Esophagus (tissue), 2 donors: ENCODE results near the gene FBXW8. TPM values are rescaled to one million over a fixed set of nuclear protein-coding genes. Genes with fewer than 3 reads are reported as not detected.

Experiments
- H3K27ac ChIP-seq, 2 donors: one replicate each; pipeline ENCODE4 v1.5.1; 2013; ENCODE audit warnings: low read depth in 2 of 2, mild to moderate bottlenecking in 2 of 2, inconsistent platforms in 1 of 2, low read length in 1 of 2, moderate library complexity in 1 of 2
- H3K27me3 ChIP-seq, 2 donors: one replicate each; pipeline ENCODE4 v1.6.1; 2013; ENCODE audit warnings: low read length in 2 of 2, control low read depth in 1 of 2, mild to moderate bottlenecking in 1 of 2; ENCODE audit not compliant: insufficient read depth in 2 of 2, control insufficient read depth in 1 of 2
- H3K36me3 ChIP-seq, 2 donors: one replicate each; pipeline ENCODE4 v1.6.1; 2013; ENCODE audit warnings: low read length in 1 of 2; ENCODE audit not compliant: control insufficient read depth in 2 of 2, insufficient read depth in 2 of 2
- H3K4me1 ChIP-seq, 2 donors: one replicate each; pipeline ENCODE4 v1.6.1; 2013; ENCODE audit warnings: low read length in 1 of 2; ENCODE audit not compliant: control insufficient read depth in 2 of 2, insufficient read depth in 2 of 2
- H3K4me3 ChIP-seq, 2 donors: one replicate each; pipeline ENCODE4 v1.5.1; 2013; ENCODE audit warnings: low read length in 2 of 2, mild to moderate bottlenecking in 2 of 2, low read depth in 1 of 2, moderate library complexity in 1 of 2
- H3K9me3 ChIP-seq, 2 donors: one replicate each; pipeline ENCODE4 v1.6.1; 2013; ENCODE audit warnings: mild to moderate bottlenecking in 2 of 2, low read depth in 1 of 2, low read length in 1 of 2, moderate library complexity in 1 of 2; ENCODE audit not compliant: control insufficient read depth in 2 of 2, insufficient read depth in 1 of 2
- WGBS, 2 donors: extraction: QIAGEN DNeasy Blood & Tissue Kit; methylation state at CpG; one replicate each; pipeline ENCODE4 v1.1.7; 2013; 5-methylcytosine and 5-hydroxymethylcytosine counted together
- polyA plus RNA-seq, 2 donors: library from polyadenylated mRNA; stranded (reverse); fragments of 200-250 nt; gene quantifications; one replicate each; pipeline ENCODE4 v1.2.3, GENCODE V29; 2013
- donor health status: healthy with polysubstance abuse.
- donor health status: Bipolar disorder and iron deficiency.

Gene FBXW8
- polyA plus RNA-seq, 2 donors = 2.7 to 3.7 TPM

DNA sequence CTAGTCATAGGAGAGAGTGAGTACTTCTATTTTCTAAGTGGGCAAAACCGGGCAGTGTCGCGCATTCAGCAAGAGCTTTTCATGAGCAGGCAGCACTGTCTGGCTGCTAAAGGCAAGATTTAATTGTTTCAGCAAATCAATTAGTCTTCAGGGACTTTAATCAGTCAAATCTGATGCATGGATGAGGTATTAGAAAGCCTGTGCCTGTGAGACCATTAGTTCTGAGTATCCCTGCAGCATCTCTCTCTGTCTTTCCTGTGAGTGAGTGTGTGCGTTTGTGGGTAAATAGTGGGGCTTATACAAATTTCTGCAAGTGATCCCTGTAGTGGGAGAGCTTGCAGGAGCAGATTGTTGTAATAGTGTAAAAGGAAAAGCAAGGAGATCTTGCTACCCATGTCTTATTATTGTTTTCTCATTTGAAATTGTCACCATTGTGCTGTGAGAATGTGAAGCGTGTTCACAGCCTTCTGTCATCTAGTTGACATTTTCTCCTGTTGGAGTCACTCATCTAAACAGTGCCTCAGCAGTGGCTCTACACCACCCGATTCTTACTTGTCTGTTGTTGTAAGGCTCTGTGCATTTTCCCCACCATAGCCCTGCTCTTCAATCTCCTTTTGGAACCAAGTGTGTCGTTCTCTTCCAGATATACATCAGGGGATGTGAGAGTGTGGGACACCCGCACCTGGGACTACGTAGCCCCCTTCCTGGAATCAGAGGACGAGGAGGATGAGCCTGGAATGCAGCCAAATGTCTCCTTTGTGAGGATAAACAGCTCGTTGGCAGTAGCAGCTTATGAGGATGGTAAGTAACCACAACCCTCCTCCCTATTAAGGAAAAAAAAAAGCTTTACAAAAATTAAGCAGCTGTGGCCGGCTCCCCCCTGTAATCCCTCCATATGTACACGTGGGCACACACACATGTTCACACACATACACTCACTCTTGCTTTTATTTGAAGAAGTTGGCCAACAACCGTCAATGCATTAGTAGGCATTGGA is 53.6 kb downstream of the FBXW8 start:
- Histone ChIP-seq H3K27ac (no peak overlapping the region), H3K4me3 (no peak overlapping the region)
- 73 to 74% methylated on average over 14 of the region's 14 CpGs for WGBS, 2 donors

DNA sequence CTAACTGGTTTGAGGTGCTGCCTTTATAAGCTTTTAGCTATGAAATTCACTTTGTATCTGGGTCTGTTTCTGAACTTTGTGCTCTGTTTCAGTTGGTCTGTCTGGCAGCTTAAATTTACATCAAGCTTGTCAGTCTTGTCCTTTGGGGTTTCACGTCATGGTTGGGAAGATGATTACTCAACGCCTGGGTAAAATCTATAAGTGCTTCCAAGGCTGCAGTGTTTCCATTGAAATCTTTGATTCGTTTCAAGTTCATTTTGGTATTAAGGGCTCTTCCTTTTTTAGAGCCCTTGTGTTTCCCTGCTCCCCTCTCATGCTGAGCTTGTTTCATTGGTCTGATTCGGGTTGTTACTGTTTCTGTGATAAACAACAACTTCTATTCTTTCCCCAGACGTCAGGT is 58.2 kb downstream of the FBXW8 start:
- Histone ChIP-seq H3K27ac (no peak overlapping the region), H3K9me3 (no peaks in the 10 kb centered on the region), H3K36me3 (peaks cover 2 to 10% of the 10 kb centered on the region in 2 donors), H3K4me1 (no peaks in the 10 kb centered on the region), H3K27me3 (no peaks in the 10 kb centered on the region), H3K4me3 (no peak overlapping the region)
- WGBS, 2 donors = 90 to 91% methylated on average over 5 of the region's 5 CpGs

More for the DNA sequence above, 53.6 kb downstream of the FBXW8 start:
- H3K27me3 ChIP-seq = no peaks in the 10 kb centered on the region
- no peaks in the 10 kb centered on the region for H3K9me3 ChIP-seq
- peaks cover 2 to 4% of the 10 kb centered on the region in 2 donors for H3K36me3 ChIP-seq
- H3K4me1 ChIP-seq = no peaks in the 10 kb centered on the region

DNA sequence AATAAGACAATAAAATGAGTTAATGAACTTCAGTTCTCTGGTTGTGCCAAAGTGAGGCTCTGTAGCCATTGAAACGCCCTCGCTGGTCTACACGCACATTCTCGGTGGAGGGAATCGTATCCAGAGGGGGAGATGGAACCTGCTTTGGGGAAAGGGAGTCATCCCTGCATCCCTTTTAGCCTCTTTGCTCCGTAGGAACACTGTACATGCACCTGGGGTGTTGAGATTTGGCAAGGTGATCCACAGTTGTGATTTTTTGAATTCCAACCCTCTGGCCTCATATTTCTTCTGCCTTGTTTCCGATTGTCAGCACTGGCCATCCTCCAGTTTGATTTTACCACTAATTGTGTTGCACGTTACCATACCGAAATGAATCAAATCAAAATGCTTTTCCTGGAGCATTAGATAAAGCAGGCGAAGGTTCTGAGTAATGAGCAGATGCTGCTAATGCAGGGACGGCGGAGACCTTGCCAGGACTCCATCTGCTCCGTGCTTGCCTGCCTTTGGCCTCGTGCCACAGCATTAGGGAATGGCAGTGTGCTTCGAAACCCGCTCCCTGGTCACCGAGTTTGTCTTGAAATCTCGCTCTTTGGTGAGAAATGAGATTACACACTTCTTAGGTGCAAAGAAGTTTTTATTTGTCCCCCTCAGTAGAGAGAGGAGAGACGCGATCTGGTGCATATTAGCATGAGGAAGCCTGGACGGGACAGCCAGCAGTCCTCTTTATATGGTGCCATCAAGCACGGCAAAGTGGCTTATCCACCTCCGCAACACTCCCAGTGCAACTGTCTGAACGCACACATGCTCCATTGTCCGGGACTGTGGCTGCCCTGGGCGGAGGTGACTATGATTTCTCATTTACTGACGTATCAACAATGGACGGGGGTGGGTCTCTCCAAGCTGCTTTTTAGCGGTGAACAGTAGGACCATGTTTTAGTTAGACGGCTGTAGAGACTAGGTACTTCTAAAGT is 59.1 kb downstream of the FBXW8 start:
- Histone ChIP-seq H3K27me3 (no peaks in the 10 kb centered on the region), H3K4me3 (no peak overlapping the region), H3K36me3 (peaks cover 1 to 7% of the 10 kb centered on the region in 2 donors), H3K9me3 (no peaks in the 10 kb centered on the region), H3K27ac (no peak overlapping the region), H3K4me1 (no peaks in the 10 kb centered on the region)
- WGBS, 2 donors = 76 to 77% methylated on average over 30 of the region's 30 CpGs

DNA sequence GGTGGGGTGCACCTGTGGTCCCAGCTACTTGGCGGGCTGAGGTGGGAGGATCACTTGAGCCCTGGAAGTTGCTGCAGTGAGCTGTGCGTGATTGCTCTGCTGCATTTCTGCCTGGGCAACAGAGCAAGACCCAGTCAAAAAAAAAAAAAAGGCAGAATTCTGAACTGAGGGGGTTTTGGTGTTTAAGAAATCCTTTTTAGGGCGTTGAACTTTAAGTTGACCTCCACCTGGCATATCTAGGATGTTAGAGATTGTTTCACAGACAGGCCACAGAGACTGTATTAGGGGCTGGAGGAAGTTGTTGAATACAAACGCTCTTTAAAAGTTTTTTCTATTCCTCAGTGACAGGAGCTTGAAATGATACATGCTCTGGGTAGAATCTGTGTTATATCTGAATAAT is 60.5 kb downstream of the FBXW8 start:
- Histone ChIP-seq H3K4me3 (no peak overlapping the region), H3K36me3 (peaks cover 0 to 7% of the 10 kb centered on the region in 2 donors), H3K4me1 (no peaks in the 10 kb centered on the region), H3K9me3 (no peaks in the 10 kb centered on the region), H3K27ac (no peak overlapping the region), H3K27me3 (no peaks in the 10 kb centered on the region)
- 92 to 95% methylated on average over 4 of the region's 4 CpGs for WGBS, 2 donors

DNA sequence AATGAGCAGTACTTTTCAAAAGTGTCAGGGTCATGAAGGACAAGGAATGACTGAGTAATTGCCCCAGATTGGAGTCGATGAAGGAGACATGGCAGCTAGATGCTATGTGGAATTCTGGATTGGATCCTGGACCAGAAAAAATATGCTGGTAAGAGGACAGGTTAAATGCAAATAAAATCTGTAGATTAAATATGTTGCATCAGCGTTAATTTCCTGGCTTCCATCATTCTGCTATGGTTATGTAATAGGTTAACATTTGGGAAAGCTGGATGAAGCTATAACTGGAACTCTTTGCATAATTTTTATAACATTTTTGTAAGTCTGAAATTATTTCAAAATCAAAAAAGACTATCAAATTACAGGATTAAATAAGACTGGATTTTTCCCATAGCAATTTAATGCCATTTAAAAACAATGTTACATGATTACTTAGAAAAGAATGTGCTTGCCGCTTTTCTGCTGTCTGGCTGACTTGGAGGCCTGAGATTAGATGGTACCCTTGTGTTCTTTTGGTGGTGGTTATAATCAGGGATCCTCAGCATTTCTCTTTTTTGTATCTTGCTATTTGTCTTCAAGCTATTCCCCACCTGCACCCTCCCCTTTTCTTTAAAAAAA is 65.1 kb downstream of the FBXW8 start:
- Histone ChIP-seq H3K4me1 (no peaks in the 10 kb centered on the region), H3K9me3 (no peaks in the 10 kb centered on the region), H3K36me3 (peaks cover 0 to 5% of the 10 kb centered on the region in 2 donors), H3K4me3 (no peak overlapping the region), H3K27me3 (no peaks in the 10 kb centered on the region), H3K27ac (no peak overlapping the region)
- 90% methylated on average over 3 of the region's 3 CpGs for WGBS, 2 donors

DNA sequence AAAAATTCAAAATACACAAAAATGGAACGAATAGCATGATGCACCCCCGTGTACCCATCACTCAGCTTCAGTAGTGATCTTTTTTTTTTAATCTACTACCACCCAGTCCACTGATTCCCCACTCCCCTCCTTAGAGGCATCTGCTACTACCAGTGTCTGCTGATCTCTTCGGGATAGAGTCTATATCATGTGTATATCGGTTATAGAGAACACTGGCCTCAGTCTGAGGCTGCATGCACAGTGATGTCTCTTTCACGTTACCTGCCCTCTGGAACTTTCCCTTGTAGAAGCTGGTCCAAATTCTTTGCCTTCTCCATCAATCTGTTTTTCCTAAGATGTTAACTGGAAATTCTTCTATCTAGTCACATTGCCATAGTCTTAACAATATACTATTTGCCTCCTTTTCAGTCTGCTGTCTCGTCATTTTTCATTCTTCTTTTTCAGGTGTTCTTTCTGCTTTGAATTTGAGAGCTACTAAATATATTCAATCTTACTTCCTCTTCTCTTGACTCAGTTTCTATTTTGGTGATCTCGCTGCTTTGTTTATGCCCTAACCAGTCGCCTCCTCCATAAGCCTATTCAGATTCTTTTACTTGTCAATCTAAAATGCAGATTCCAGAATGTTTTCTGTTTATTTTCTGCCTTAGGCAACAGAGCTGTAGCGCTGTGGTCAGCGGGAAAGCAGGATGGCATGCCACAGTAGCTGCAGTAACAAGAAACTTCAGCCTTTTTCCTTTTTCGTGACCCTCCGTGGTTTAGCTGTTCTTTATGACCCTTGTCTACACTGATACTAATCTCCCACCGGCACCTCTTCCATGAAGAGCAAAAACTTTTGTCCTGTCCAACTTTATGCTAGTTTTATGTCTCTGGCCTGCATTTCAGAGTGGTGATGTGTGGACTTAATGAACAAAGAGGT is 67.0 kb downstream of the FBXW8 start:
- no peak overlapping the region for H3K27ac ChIP-seq
- no peaks in the 10 kb centered on the region for H3K4me1 ChIP-seq
- no peak overlapping the region for H3K4me3 ChIP-seq
- H3K36me3 ChIP-seq = peaks cover 0 to 1% of the 10 kb centered on the region in 2 donors
- H3K27me3 ChIP-seq = no peaks in the 10 kb centered on the region
- no peaks in the 10 kb centered on the region for H3K9me3 ChIP-seq
- WGBS, 2 donors = 89 to 90% methylated on average over 13 of the region's 13 CpGs

DNA sequence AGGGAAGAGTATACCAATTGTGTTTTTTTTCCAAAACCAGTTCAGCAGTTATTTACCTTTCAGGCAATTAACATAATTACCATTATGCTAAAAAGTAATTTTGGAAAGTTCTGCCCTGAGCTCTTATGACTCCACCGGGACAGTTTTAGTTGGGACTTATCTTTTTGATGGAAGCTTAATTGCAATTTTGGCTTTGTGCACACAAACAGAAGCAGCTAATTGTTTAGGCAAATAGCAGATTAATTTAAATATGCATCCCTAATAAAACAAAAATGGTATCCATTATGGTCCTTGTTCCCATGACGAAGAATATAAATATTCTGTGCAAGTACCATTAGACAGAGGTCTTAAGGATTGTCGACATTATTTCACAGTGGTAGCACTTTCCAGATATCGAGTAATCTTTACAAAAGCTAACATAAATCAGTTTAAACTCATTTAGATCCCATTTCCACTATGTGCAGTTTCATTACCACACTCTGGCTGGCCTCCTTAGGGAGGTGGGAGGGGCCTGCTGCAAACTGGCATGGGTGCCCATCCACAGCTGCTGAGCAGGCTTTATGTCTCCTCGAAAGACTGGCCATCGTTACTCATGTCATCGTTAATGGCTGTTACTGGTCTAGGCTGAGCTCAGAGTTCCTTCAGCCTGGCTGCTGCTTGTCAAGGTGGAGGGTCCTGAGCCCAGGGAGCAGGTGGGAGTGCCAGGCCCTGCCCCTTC is 68.2 kb downstream of the FBXW8 start:
- Histone ChIP-seq H3K9me3 (no peaks in the 10 kb centered on the region), H3K27ac (no peak overlapping the region), H3K4me1 (no peaks in the 10 kb centered on the region), H3K27me3 (no peaks in the 10 kb centered on the region), H3K36me3 (no peaks in the 10 kb centered on the region), H3K4me3 (no peak overlapping the region)
- WGBS, 2 donors = 82 to 88% methylated on average over 7 of the region's 7 CpGs

DNA sequence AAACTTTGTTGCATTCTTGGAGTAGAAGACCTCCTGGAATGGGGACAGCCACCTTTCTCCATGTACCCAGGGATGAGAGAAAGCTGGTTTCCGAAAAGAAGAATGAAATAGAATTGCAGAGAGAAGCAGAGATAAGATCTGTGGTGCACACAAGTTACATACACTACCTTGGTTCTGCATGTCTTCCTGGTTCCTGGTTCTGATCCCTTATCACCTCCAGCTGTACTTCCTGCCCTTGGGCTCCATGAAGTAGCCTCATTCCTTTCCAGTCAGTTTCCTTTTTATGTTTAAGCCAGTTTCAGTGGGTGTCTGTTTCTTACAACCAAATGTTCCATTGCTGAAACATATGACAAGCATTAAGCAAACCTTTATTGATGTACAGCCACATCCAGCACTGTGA is 69.3 kb downstream of the FBXW8 start:
- Histone ChIP-seq H3K9me3 (no peaks in the 10 kb centered on the region), H3K27me3 (no peaks in the 10 kb centered on the region), H3K27ac (no peak overlapping the region), H3K4me3 (no peak overlapping the region), H3K36me3 (no peaks in the 10 kb centered on the region), H3K4me1 (no peaks in the 10 kb centered on the region)
- 90% methylated on average over 1 of the region's 1 CpG for WGBS, 2 donors
